SW 1271 (cell line): ENCODE measurements around the gene TTC4.
A peak's percentile ranks its signal among the peaks of the same experiment; 100 is the strongest.

ENCODE experiments used
- DNase-seq, 2 experiments: peaks; one replicate each; lab custom pipeline; 2025; lab: John Stamatoyannopoulos, UW

Gene TTC4

GRCh38 chr1:54715493-54716298 lies at the start of gene TTC4:
TSS of gene TTC4 (plus strand) at chr1:54715861. CDS start at chr1:54715909, 48 bp downstream.
- peak; percentile 25 to 61 for DNase-seq

DNA sequence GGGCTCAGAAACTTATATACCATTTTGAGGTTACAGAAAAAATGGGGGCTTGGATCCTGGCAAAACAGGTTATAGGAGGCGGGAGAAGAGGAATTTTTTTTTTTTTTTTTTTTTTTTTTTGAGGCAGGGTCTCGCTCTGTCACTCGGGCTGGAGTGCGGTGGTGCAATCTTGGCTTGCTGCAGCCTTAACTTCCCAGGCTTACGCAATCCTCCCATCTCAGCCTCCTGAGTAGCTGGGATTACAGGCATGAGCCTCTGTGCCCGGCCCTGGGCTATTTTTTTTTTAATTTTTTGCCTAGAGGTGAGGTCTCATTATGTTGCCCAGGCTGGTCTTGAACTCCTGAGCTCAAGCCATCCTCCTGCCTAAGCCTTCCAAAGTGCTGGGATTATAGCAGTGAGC lies 49.3 kb upstream of the TTC4 start:
- no peak for DNase-seq

GRCh38 chr1:54667797-54668196 lies 47.9 kb upstream of the TTC4 start:
- DNase-seq: no peak

DNA sequence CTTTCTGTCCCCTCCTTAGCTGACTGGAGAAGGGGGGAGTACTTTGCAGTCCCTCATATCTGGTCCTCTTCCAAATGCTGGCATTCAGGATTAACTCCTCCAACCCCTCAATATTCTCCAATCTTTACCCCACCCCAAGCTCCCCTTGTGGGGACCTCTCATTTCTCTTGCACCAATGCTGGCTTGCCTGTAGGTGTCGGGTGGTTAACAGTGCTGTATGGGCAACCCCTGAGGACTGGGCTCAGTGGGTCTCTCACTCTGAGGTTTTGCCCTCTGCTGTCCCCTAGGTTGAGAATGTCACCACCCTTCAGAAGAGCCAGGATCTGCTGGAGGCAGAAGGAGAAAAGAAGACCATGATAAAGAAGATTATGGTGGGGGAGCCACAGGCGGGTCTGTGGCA lies 47.1 kb upstream of the TTC4 start:
- DNase-seq: no peak

- peak in 1 of 2 experiments; percentile 31 for DNase-seq
Measured at GRCh38 chr1:54671985-54672608, 43.6 kb upstream of the TTC4 start.

- no peak for DNase-seq
Measured at GRCh38 chr1:54678776-54679643, 36.7 kb upstream of the TTC4 start.

- no peak for DNase-seq
Measured at GRCh38 chr1:54679706-54680105, 36.0 kb upstream of the TTC4 start.

DNA sequence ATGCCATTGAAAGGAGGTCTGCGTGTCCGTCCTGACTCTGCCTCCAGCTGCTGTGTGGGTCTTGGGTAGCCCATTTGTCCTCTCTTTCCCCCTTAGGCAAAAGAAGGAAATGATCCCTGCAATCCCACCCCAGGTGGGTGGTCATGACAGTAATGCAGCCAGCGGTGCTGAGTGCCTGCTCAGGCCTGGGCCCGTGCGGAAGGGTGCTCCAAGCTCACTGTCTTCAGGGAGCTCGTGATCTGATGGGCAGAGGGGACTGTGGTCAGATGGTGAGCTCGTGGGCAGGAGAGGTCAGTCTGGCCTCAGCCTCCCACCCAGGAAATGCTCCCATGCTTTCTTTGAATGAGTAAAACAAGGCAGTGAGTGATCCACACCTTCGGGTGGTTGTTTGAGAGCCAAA lies 35.3 kb upstream of the TTC4 start:
- DNase-seq: no peak

GRCh38 chr1:54681358-54681757 lies 34.3 kb upstream of the TTC4 start:
- DNase-seq: peak in 1 of 2 experiments; percentile 48

GRCh38 chr1:54683453-54683852 lies 32.2 kb upstream of the TTC4 start:
- DNase-seq: no peak

- no peak for DNase-seq
Measured at GRCh38 chr1:54685335-54685905, 30.2 kb upstream of the TTC4 start.

DNA sequence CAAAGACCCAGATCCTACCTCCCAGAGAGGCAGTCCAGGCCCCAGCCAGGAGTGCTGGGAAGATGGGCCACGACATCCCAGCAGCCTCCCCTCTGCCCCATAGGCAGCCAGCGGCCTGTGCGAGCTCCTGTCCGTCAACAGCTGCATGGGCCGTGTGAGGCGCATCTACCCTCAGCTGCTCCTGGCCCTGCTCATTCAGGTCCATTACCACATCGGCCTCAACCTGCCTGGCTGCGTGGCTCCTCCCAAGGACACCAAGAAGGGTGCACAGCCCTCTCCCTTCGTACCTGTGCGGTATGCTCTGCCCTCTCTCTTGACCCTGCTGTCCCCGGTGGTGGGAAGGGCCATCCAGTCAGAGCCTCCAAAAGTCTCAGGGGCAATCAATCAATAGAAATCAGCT lies 29.5 kb upstream of the TTC4 start:
- DNase-seq: no peak

GRCh38 chr1:54694771-54695170 lies 20.9 kb upstream of the TTC4 start:
- no peak for DNase-seq

- no peak for DNase-seq
Measured at GRCh38 chr1:54695221-54695620, 20.4 kb upstream of the TTC4 start.

GRCh38 chr1:54695764-54696163 lies 19.9 kb upstream of the TTC4 start:
- DNase-seq: no peak

DNA sequence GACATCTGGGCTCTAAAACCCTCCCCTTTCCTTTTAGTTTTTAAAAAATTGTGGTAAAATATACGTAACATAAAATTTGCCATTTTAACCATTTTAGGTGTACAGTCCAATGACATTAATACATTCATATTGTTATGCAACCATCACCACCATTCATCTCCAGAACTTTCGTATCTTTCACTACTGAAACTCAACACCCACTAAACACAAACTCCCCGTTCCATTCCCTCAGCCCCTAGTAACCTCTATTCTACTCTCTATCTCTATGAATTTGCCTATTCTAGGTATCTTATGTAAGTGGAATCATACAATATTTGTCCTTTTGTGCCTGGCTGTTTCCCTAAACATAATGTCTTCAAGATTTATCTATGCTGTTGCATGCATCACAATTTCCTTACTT lies 19.4 kb upstream of the TTC4 start:
- DNase-seq: no peak

DNA sequence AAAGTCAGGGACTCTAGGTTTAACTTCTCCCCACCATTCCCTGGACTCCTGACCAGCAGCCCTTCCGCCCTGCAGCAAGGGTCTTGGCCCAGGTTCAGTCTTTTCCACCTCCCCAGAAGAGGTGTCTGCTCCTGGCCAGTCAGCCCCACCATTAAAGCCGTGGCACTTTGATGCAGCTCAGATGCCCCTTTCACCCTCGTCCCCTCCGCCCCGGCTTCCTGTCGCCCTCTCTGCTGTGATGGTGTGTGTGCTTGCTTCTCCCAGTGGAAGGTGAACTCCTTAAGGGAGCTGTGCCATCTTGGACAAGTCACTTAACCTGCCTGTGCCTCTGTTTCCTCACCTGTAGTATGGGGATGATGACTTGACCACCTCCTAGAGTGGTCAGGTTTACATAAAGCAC lies 17.8 kb upstream of the TTC4 start:
- no peak for DNase-seq

DNA sequence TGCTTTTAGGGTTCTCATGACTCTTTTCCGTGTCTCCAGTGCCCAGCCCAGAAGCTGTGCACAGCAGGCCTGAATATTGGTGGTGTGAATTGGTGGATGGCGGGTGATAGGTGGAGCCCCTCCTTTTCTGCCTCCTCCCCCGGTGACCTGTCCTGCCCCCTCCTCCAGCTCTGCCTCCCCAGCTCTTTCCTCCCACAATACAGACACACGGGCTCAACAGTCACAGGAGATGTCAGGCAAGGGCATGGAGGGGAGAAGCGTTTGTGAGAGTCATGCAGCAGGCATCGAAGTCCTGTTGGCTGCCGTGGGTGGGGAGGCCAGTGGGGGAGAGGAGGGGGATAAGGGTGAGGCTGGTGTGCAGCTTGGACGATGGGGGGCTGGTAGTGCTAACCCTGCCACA lies 17.3 kb upstream of the TTC4 start:
- no peak for DNase-seq

DNA sequence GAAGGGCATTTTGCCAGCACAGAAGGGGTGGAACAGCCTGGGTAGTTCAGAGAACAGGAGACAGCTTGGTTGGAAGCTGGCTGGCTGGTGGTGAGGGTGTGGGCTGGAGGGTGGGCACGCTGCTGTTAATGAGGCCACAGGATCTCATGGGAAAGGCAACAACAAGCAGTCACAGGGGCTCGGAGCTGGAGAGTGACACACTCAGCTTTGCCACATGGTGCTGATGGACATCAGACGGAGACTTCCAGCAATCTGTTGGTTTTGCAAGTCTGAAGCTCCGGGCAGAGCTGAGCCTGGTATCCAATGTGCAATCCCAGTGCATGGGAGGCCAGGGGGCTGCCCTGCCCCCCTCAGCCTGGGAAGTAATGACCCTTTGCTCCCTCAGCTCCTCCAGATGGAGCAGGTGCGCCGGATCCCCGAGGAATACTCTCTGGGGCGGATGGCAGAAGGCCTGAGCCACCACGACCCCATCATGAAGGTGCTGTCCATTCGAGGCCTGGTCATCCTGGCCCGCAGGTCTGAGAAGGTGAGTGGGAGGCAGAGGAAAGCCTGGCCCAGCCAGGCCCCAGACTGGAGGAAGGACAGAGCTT lies 15.6 kb upstream of the TTC4 start:
- DNase-seq: no peak

DNA sequence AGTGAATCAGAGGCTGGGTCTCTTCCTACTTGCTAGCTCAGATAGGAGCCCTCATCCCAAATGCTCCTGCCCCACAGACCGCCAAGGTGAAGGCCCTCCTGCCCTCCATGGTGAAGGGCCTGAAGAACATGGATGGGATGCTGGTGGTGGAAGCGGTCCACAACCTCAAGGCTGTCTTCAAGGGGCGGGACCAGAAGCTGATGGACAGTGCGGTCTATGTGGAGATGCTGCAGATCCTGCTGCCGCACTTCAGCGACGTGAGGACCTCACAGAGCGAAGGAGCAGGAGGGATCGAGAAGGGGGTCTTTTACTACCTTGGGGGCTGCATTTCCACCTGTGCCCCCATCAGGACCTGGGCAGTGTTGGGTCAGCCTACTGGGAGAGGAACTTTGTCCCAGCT lies 14.6 kb upstream of the TTC4 start:
- DNase-seq: no peak

DNA sequence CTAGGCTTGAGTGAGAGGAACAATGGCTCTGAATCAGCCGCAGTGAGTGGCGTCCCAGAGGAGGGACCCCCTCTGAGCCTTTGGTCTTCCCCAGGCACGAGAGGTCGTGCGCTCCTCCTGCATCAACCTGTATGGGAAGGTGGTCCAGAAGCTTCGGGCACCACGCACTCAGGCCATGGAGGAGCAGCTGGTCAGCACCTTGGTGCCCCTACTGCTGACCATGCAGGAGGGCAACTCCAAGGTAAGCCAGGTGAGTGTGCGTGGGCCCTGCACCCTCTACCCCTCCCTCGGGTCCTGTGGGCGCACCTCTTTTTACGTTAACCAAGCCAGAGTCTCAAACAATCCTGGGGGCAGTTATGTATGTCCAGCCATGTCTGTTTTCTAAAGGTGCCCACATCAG lies 13.7 kb upstream of the TTC4 start:
- DNase-seq: no peak

GRCh38 chr1:54703471-54703870 lies 12.2 kb upstream of the TTC4 start:
- DNase-seq: no peak
